ENCODE data around the gene AMPD3. TPM values are rescaled to one million over a fixed set of nuclear protein-coding genes. Genes with fewer than 3 reads are reported as not detected.

Gene AMPD3
- total RNA-seq, 1 experiment from 2014 or later = 17.2 TPM

- no peak for DNase-seq (ENCODE audit: low read depth)
Measured at GRCh38 chr11:10503221-10503620, 48.2 kb downstream of the AMPD3 start.

- DNase-seq (ENCODE audit: low read depth) = no peak
Measured at GRCh38 chr11:10503777-10504480, 48.9 kb downstream of the AMPD3 start.

DNA sequence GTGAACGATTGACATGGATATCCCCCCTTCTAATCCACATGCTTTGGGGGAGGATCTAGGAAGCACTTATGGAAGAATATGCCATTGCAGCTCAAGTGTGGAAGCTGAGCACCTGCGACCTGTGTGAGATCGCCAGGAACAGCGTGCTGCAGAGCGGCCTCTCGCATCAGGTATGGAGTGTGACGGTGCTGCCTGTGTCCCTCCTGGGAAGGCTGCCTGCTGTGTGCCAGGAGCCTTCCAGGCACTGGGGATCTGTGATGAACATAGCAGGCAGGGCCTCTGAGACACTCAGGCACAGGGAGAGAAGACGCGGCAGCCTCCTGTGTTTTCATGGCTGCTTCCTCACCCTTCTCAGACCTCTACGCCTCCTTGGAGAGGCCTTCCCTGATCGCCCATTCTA, 49.4 kb downstream of the AMPD3 start:
- DNase-seq (ENCODE audit: low read depth) = no peak

- no peak for DNase-seq (ENCODE audit: low read depth)
Measured at GRCh38 chr11:10505278-10506007, 50.4 kb downstream of the AMPD3 start.

DNA sequence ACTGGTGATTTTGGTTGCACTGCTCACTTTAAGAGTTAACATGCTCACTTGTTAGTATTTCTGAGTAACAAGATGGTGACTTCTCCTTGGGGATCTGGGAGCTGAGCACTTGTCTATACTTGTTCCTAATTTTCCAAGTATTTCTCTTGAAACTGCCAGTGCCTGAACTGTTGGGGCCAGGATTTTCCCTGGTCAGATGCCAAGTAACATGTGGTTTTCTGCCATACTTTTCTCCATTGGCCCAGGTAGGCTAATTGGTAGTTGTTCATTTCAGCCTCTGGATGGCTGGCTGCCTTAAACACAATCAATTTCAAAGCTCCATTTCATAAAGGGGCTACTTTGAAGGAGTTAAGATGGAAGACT, 50.9 kb downstream of the AMPD3 start:
- peak; percentile 48 for DNase-seq (ENCODE audit: low read depth)

DNA sequence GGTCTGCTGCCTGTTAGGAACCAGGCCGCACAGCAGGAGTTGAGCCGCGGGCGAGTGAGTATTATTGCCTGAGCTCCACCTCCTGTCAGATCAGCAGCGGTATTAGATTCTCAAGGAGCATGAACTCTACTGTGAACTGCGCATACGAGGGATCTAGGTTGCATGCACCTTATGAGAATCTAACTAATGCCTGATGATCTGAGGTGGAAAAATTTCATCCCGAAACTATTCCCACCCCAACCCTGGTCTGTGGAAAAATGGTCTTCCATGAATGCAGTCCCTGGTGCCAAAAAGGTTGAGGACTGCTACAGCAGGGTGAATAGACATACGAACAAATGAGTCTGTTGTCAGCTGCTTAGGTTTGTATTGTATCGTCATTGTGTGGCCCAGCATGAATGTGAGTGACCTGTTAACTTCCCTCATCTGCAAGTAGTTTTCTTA, 56.1 kb downstream of the AMPD3 start:
- DNase-seq (ENCODE audit: low read depth) = no peak

DNA sequence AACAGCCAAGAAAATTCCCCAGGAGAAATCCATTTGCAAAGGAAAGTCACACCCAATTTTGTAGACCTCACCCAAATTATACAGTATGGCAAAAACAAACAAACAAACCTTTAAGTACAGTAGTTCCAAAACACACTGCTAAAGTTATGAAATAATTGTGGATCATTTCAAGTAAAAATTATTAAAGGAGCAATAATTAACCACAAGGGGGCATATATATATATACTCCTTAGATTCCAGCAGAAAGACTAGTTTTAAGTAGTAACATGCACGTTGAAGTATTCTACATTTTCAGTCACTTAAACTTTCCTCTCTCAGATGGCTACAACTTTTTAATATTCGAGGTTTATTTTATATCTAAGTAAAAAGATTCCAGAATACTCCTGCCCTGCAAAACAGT, 59.1 kb downstream of the AMPD3 start:
- no peak for DNase-seq (ENCODE audit: low read depth)

- peak; percentile 38 for DNase-seq (ENCODE audit: low read depth)
Measured at GRCh38 chr11:10514709-10515108, 59.6 kb downstream of the AMPD3 start.

DNA sequence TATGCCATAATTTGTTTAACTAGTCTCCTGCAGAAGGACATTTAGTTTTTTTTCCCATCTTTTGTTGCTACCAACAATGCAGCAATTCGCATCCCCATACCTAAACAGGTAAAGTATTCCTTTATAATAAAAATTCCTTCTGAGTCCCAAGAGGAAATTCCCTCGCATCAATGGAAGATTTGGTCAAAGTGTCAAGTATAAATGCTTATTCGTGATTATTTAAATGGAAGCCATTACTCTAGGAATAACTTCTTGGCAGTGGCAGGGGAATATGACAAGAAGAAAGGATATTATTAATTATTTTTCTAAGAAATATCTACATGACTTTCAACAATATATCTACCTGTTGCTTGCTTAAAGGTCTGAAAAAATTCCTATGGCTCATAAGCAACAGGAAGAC, 60.4 kb downstream of the AMPD3 start:
- no peak for DNase-seq (ENCODE audit: low read depth)

GRCh38 chr11:10518123-10518522, 63.1 kb downstream of the AMPD3 start:
- no peak for DNase-seq (ENCODE audit: low read depth)

GRCh38 chr11:10518891-10519290, 63.8 kb downstream of the AMPD3 start:
- no peak for DNase-seq (ENCODE audit: low read depth)

DNA sequence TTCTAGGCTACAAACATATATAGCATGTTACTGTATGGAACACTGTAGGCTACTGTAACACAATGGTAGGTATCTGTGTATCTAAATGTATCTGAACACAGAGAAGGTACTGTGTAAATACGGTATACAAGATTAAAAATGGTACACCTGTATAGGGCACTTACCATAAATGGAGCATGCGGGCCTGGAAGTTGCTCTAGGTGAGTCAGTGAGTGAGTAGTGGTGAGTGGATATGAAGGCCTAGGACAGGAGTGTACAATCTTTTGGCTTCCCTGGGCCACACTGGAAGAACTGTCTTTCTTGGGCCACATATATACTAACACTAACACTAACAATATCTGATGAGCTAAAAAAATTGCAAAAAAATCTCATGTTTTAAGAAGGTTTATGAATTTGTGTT, 64.6 kb downstream of the AMPD3 start:
- DNase-seq (ENCODE audit: low read depth) = no peak

DNA sequence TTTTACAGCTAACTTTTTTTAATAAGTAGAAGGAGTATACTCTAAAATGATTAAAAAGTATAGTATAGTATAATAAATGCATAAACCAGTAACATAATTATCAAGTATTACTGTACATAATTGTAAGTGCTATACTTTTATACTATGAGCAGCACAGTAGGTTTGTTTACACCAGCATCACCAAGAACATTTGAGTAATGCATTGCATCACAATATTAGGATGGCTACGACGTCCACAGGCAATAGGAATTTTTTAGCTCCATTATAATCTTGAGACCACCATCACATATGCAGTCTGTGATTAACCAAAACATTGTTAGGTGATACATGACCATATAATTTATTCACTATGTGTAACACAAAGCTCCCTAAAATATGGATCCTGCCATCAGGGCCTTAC, 65.5 kb downstream of the AMPD3 start:
- no peak for DNase-seq (ENCODE audit: low read depth)

DNA sequence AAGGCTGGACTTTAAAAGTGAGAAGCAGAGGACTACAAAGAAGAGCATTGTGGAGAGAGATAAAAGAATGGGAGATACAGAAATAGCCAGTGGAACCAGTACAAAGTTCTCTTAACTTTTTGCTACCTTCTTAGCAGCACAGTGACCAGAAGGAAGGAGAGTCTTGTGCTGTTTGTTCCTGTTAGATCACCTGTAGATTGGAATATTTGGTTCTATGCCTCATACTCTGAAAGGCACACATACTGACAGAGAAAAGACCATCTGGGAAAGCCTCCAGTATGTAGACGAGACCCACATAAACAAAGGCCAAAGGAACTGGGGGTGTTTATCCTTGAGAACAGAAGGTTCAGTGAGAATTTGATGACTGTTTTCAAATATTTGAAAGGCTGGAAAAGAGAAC, 67.2 kb downstream of the AMPD3 start:
- DNase-seq (ENCODE audit: low read depth) = no peak

- DNase-seq (ENCODE audit: low read depth) = no peak
Measured at GRCh38 chr11:10522921-10523320, 67.9 kb downstream of the AMPD3 start.

GRCh38 chr11:10524471-10524870, 69.4 kb downstream of the AMPD3 start:
- DNase-seq (ENCODE audit: low read depth) = no peak

GRCh38 chr11:10526974-10527918, 72.2 kb downstream of the AMPD3 start:
- DNase-seq (ENCODE audit: low read depth) = peak; percentile 69

GRCh38 chr11:10528121-10528520, 73.1 kb downstream of the AMPD3 start:
- DNase-seq (ENCODE audit: low read depth) = no peak

DNA sequence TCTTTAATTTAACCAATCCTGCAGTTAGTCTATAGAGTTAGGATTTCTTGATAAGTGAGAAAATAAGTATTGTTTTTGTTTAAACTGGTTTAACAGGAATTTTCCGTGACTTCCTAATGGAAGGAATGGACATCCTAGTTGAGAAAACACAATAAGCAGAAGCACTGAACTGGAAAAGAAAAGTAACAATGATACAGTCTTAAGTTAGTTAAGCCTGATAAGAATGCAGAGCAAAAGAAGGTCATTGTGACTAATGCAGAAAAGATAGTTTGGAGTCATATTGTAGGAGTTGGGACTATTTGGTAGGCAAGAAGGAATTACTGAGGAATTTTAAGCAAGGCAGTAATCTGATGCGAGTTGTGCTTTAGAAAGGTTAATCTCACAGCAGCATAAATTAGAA, 74.2 kb downstream of the AMPD3 start:
- peak; percentile 78 for DNase-seq (ENCODE audit: low read depth)

- DNase-seq (ENCODE audit: low read depth) = no peak
Measured at GRCh38 chr11:10532526-10532925, 77.5 kb downstream of the AMPD3 start.

- DNase-seq (ENCODE audit: low read depth) = no peak
Measured at GRCh38 chr11:10533323-10533722, 78.3 kb downstream of the AMPD3 start.

GRCh38 chr11:10534316-10534715, 79.3 kb downstream of the AMPD3 start:
- DNase-seq (ENCODE audit: low read depth) = no peak
